ENCODE data around the gene KIF3A. TPM values are rescaled to one million over a fixed set of nuclear protein-coding genes. Genes with fewer than 3 reads are reported as not detected.

KIF3A gene
- total and polyA plus RNA-seq, 2 of the 8 experiments (the other 6 are each of a cell fraction or from before 2014, with no cell fraction given): 3.1 to 13.1 TPM

GRCh38 chr5:132764051-132764450, 26.7 kb upstream of the KIF3A start:
- H3K4me1 ChIP-seq (replicated peaks in 1 of 4; ENCODE audit: control insufficient read depth in 3 of 4, insufficient read depth in 4 of 4, low read length in 3 of 4): no peaks in the 10 kb centered on the region
- H3K36me3 ChIP-seq (ENCODE audit: control insufficient read depth in 2 of 4, insufficient read depth in 4 of 4, low read length in 3 of 4): peaks cover 0 to 3% (median 0%) of the 10 kb centered on the region in 4 experiments; a peak in 3 of 8 replicates
- no peak overlapping the region for H3K4ac ChIP-seq (replicated peaks; ENCODE audit: insufficient read length, low read depth, low read length)
- no peak overlapping the region for H2BK120ac ChIP-seq (replicated peaks; ENCODE audit: low read depth, low read length)
- no peaks in the 10 kb centered on the region for H3K27me3 ChIP-seq (replicated peaks in 1 of 4; ENCODE audit: control insufficient read depth in 3 of 4, extremely low read depth in 1 of 4, insufficient read depth in 3 of 4, low read length in 3 of 4)
- no peak overlapping the region for H4K91ac ChIP-seq (replicated peaks; ENCODE audit: insufficient read length, low read length)
- H3K18ac ChIP-seq (ENCODE audit: extremely low read depth, low read length): no peak overlapping the region
- FAIRE-seq (no peak), DNase-seq (ENCODE audit: low read depth in 1 of 2, low spot score in 2 of 2) (no peak)
- H2BK20ac ChIP-seq (ENCODE audit: low read length): no peak overlapping the region
- H2BK15ac ChIP-seq (ENCODE audit: low read length): no peak overlapping the region
- no peaks in the 10 kb centered on the region for H3K23me2 ChIP-seq (ENCODE audit: low read depth, low read length)
- no peak overlapping the region for H3K23ac ChIP-seq (ENCODE audit: insufficient read length)
- peaks cover 0 to 10% of the 10 kb centered on the region in 2 experiments for H4K20me1 ChIP-seq (replicated peaks in 1 of 2; ENCODE audit: control insufficient read depth in 1 of 2, insufficient read depth in 2 of 2, low read length in 2 of 2)
- H3K79me2 ChIP-seq (ENCODE audit: control insufficient read depth in 1 of 2, insufficient read depth in 2 of 2, low read length in 2 of 2): no peaks in the 10 kb centered on the region
- no peak overlapping the region for H2AFZ ChIP-seq (ENCODE audit: low read length)
- no peak overlapping the region for H3K56ac ChIP-seq (replicated peaks; ENCODE audit: insufficient read length, low read depth, low read length)
- WGBS, 2 experiments (ENCODE audit: extremely low coverage in 1 of 2, insufficient coverage in 1 of 2, insufficient read length in 1 of 2, insufficient replicate concordance in 2 of 2, low coverage in 1 of 2, low lambda C conversion rate in 2 of 2, missing lambda C conversion rate in 1 of 2): 93% methylated on average over 4 of the region's 10 CpGs; no CpG with 5 or more reads in 1 of the 2 experiments
- H3K9ac ChIP-seq (replicated peaks in 1 of 4; ENCODE audit: extremely low read depth in 1 of 4, low read depth in 3 of 4, low read length in 3 of 4): no peak overlapping the region
- no peaks in the 10 kb centered on the region for H3K9me3 ChIP-seq (ENCODE audit: insufficient read depth in 2 of 2, low read depth in 1 of 2, low read length in 1 of 2)
- H4K8ac ChIP-seq (ENCODE audit: extremely low read depth, insufficient read depth, low read length): no peak overlapping the region
- no peak overlapping the region for H2AK5ac ChIP-seq (ENCODE audit: low read depth, low read length)
- no peak overlapping the region for H4K5ac ChIP-seq (ENCODE audit: insufficient read length, low read depth, low read length)
- no peak overlapping the region for H2BK12ac ChIP-seq (ENCODE audit: low read depth, low read length)
- POLR2A ChIA-PET (ENCODE audit: partially characterized antibody): interaction anchor here (1.2 kb wide), 1 partner anchor 9 kb away, joined by 3 read pairs; no protein-coding TSS in a partner anchor
- H3K14ac ChIP-seq (ENCODE audit: insufficient read length): no peak overlapping the region
- H3K79me1 ChIP-seq (ENCODE audit: low read depth, low read length): peaks cover 3% of the 10 kb centered on the region
- CTCF ChIA-PET (ENCODE audit: partially characterized antibody): interaction anchor here (0.9 to 8.0 kb wide), 5 partner anchors 9 to 57 kb away, joined by 3 to 60 read pairs (median 11); partner anchors contain the start of genes CCNI2 and SEPTIN8
- no peak overlapping the region for H3K4me2 ChIP-seq (ENCODE audit: insufficient read depth in 1 of 2, low read depth in 2 of 2, low read length in 2 of 2)
- no peak overlapping the region for H3K27ac ChIP-seq (ENCODE audit: low read depth, low read length)
- H3K4me3 ChIP-seq (ENCODE audit: extremely low read depth in 1 of 4, insufficient read depth in 2 of 4, low read depth in 3 of 4, low read length in 4 of 4): no peak overlapping the region
- H2BK5ac ChIP-seq (ENCODE audit: low read depth, low read length): no peak overlapping the region
- no peak for TF ChIP-seq BACH1 (IDR thresholded peaks at IDR 0.05; ENCODE audit: low read length)
- TF ChIP-seq, protein P1, sequence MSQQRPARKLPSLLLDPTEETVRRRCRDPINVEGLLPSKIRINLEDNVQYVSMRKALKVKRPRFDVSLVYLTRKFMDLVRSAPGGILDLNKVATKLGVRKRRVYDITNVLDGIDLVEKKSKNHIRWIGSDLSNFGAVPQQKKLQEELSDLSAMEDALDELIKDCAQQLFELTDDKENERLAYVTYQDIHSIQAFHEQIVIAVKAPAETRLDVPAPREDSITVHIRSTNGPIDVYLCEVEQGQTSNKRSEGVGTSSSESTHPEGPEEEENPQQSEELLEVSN (IDR thresholded peaks at IDR 0.05): no peak
- no peak for TF ChIP-seq CREB1 (IDR thresholded peaks at IDR 0.05)
- TF ChIP-seq TAF1 (IDR thresholded peaks at IDR 0.05; ENCODE audit: low read depth, low read length): no peak
- no peak for TF ChIP-seq SRF (IDR thresholded peaks at IDR 0.05; ENCODE audit: low read depth, low read length)
- TF ChIP-seq CTBP2 (IDR thresholded peaks at IDR 0.05; ENCODE audit: borderline replicate concordance, insufficient read depth, insufficient read length, low read length): no peak
- no peak for TF ChIP-seq EZH2 (IDR thresholded peaks at IDR 0.05; ENCODE audit: low read depth, low read length, severe bottlenecking)
